ENCODE measurements around the gene COX19.

COX19 gene

GRCh38 chr7:1014681-1015080, 39.3 kb upstream of the COX19 start:
- Histone ChIP-seq H3K27ac (ENCODE audit: low read length) (no peak overlapping the region), H2AFZ (ENCODE audit: low read depth, low read length) (no peak overlapping the region), H3K4me3 (ENCODE audit: low read depth in 1 of 2, low read length in 2 of 2) (no peak overlapping the region), H3K4me1 (ENCODE audit: insufficient read depth, low read length) (no peaks in the 10 kb centered on the region), H3K36me3 (ENCODE audit: insufficient read depth, low read length) (no peaks in the 10 kb centered on the region), H3K27me3 (ENCODE audit: insufficient read depth, low read length, poor library complexity) (no peaks in the 10 kb centered on the region), H3K4me2 (ENCODE audit: insufficient read depth, low read length) (no peak overlapping the region), H3K79me2 (ENCODE audit: insufficient read depth, low read length) (no peaks in the 10 kb centered on the region), H4K20me1 (ENCODE audit: insufficient read depth, low read length) (peaks cover 20% of the 10 kb centered on the region), H3K9ac (ENCODE audit: low read depth, low read length) (no peak overlapping the region), H3K9me3 (ENCODE audit: insufficient read depth, low read length, severe bottlenecking) (no peaks in the 10 kb centered on the region)
- ATAC-seq (ENCODE audit: insufficient read depth, low read depth) (no peak), DNase-seq (no peak)
- TF ChIP-seq EZH2 (IDR thresholded peaks at IDR 0.05; ENCODE audit: borderline replicate concordance, low read depth, low read length, severe bottlenecking) (no peak), CTCF (IDR thresholded peaks at IDR 0.05; ENCODE audit: borderline replicate concordance, extremely low read depth, low read length, poor library complexity, severe bottlenecking) (no peak)

DNA sequence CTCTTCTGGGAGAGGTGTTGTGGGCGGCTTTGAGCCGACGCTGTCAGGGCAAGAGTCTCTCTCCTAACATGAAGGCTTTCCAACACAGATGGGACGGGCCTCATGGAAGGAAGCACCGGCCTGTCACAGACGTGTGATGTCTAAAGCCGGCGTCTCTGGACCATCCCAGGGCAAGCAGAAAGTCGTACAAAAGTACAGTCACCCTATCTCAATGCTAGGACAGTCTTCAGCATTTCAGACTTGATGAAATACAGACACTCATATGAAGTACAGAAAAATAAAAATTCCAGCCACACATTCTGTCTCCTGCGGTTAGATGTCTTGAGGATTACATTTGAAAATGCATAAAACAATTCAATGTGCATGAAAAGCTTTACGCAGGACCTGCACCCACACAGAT, 38.2 kb upstream of the COX19 start:
- DNase-seq: no peak
- H4K20me1 ChIP-seq (ENCODE audit: insufficient read depth, low read length): peaks cover 24% of the 10 kb centered on the region
- ATAC-seq (ENCODE audit: insufficient read depth, low read depth): no peak
- no peak overlapping the region for H3K4me2 ChIP-seq (ENCODE audit: insufficient read depth, low read length)
- no peaks in the 10 kb centered on the region for H3K36me3 ChIP-seq (ENCODE audit: insufficient read depth, low read length)
- no peak overlapping the region for H3K9ac ChIP-seq (ENCODE audit: low read depth, low read length)
- no peaks in the 10 kb centered on the region for H3K79me2 ChIP-seq (ENCODE audit: insufficient read depth, low read length)
- H3K4me3 ChIP-seq (ENCODE audit: low read depth in 1 of 2, low read length in 2 of 2): no peak overlapping the region
- no peak overlapping the region for H2AFZ ChIP-seq (ENCODE audit: low read depth, low read length)
- no peaks in the 10 kb centered on the region for H3K4me1 ChIP-seq (ENCODE audit: insufficient read depth, low read length)
- H3K9me3 ChIP-seq (ENCODE audit: insufficient read depth, low read length, severe bottlenecking): no peaks in the 10 kb centered on the region
- TF ChIP-seq EZH2 (IDR thresholded peaks at IDR 0.05; ENCODE audit: borderline replicate concordance, low read depth, low read length, severe bottlenecking) (no peak), CTCF (IDR thresholded peaks at IDR 0.05; ENCODE audit: borderline replicate concordance, extremely low read depth, low read length, poor library complexity, severe bottlenecking) (no peak)
- no peaks in the 10 kb centered on the region for H3K27me3 ChIP-seq (ENCODE audit: insufficient read depth, low read length, poor library complexity)
- no peak overlapping the region for H3K27ac ChIP-seq (ENCODE audit: low read length)

GRCh38 chr7:1012716-1013095, 37.4 kb upstream of the COX19 start:
- no peak for ATAC-seq (ENCODE audit: insufficient read depth, low read depth)
- no peaks in the 10 kb centered on the region for H3K4me1 ChIP-seq (ENCODE audit: insufficient read depth, low read length)
- H4K20me1 ChIP-seq (ENCODE audit: insufficient read depth, low read length): peaks cover 24% of the 10 kb centered on the region
- no peak overlapping the region for H3K4me3 ChIP-seq (ENCODE audit: low read depth in 1 of 2, low read length in 2 of 2)
- no peak overlapping the region for H3K4me2 ChIP-seq (ENCODE audit: insufficient read depth, low read length)
- H2AFZ ChIP-seq (ENCODE audit: low read depth, low read length): no peak overlapping the region
- H3K9ac ChIP-seq (ENCODE audit: low read depth, low read length): no peak overlapping the region
- H3K79me2 ChIP-seq (ENCODE audit: insufficient read depth, low read length): no peaks in the 10 kb centered on the region
- H3K36me3 ChIP-seq (ENCODE audit: insufficient read depth, low read length): no peaks in the 10 kb centered on the region
- TF ChIP-seq CTCF (IDR thresholded peaks at IDR 0.05; ENCODE audit: borderline replicate concordance, extremely low read depth, low read length, poor library complexity, severe bottlenecking) (no peak), EZH2 (IDR thresholded peaks at IDR 0.05; ENCODE audit: borderline replicate concordance, low read depth, low read length, severe bottlenecking) (no peak)
- H3K27ac ChIP-seq (ENCODE audit: low read length): no peak overlapping the region
- H3K27me3 ChIP-seq (ENCODE audit: insufficient read depth, low read length, poor library complexity): no peaks in the 10 kb centered on the region
- no peak for DNase-seq
- no peaks in the 10 kb centered on the region for H3K9me3 ChIP-seq (ENCODE audit: insufficient read depth, low read length, severe bottlenecking)
